ENCODE results near the gene CCL26.
"Not testable (repeated sequence)": the region's sequence is repeated elsewhere in the genome, so short reads cannot be mapped to it uniquely, and the experiment has no call there.

The CCL26 gene, protein sequence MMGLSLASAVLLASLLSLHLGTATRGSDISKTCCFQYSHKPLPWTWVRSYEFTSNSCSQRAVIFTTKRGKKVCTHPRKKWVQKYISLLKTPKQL
- 0 reads per million in 2 donors for total RNA-seq

DNA sequence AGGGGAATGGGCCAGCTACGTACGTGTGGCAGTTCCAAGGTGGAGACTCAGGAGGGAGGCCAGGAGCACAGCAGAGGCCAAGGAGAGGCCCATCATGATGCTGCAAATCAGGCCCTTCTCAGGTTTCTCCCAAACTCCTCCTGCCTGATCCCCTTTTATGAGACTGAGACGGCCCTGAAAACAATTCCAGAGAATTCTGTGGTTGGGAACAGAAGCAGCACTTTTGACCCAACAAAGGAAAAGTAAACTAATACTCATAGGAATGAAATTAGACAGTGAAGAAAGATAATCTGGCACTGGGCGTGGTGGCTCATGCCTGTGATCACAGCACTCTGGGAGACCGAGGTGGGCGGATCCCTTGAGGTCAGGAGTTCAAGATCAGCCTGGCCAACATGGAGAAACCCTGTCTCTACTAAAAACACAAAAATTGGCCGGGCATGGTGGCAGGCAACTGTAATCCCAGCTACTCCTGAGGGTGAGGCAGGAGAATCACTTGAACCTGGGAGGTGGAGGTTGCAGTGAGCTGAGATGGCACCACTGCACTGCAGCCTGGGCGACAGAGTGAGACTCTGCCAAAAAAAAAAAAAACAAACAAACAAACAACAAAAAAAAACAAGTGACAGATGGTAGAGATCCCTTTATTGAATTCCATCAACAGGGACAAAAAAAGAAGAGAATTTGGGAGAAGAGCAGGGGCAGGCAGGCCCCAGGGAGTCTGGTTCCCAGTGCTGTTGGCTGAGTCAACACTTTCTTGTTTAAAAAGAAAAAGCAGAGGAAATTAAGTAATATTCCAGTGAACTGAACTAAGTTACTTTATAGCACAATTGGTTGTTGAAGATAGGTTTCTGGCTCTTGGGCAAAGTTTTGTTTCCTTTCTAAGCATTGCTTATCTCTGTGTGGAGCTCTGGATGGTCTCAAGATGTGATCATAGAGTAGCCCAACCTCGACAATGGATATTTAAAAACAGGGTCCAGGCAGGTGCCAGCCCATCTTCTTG lies at the start of gene CCL26:
Gene CCL26 (minus strand): TSS at position 131 of the 997 bp plus-strand sequence. CDS start 35 bp downstream, at position 96.
- DNase-seq = no peak

DNA sequence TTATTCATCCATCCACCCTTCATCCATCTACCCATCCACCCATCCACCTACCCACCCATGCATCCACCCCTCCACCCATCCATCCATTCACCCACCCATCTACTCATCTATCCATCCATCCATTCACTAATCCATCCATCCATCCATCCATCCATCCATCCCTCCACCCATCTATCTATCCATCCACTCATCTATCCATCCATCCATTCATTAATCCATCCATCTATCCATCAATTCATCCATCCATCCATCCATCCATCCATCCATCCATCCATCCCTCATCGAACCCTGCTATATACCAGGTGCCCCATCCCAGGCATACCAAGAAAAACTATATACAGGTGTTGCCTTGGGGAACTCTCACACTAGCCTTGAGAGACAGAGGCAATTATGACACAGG lies 48.7 kb upstream of the CCL26 start:
- no peak for DNase-seq

DNA sequence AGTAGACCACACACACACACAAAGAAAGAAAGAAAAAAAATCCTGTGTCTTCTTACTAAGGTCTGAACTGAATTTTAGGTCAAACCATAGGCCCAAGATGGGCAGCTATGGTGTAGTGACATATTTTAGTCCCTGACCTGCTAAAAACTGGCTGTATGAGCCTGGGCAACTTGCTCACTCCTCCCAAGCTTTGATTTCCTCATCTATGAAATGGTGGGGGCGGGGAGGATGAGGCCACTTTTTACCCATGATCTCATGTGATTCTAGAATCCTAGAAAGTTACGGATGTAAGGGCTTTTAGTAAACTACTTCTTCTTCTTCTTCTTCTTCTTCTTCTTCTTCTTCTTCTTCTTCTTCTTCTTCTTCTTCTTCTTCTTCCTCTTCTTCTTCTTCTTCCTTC lies 47.7 kb upstream of the CCL26 start:
- DNase-seq = no peak

DNA sequence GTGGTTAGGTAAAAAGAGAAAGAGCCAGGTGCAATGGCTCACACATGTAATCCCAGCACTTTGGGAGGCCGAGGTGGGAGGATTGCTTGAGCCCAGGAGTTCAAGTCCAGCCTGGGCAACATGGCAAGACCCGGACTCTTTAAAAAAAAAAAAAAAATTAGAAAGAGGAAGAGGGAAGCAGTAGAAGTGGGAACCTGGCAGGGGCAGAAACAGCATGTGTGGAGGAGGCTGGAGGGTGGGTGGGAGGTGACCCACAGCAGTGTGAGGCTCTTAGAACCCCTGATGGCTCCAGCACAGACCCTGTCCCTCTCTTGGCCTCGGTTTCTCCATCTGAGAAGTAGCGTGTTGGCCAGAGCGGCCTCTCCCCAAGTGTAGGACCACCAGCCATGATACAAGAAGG lies 46.5 kb upstream of the CCL26 start:
- DNase-seq = no peak

DNA sequence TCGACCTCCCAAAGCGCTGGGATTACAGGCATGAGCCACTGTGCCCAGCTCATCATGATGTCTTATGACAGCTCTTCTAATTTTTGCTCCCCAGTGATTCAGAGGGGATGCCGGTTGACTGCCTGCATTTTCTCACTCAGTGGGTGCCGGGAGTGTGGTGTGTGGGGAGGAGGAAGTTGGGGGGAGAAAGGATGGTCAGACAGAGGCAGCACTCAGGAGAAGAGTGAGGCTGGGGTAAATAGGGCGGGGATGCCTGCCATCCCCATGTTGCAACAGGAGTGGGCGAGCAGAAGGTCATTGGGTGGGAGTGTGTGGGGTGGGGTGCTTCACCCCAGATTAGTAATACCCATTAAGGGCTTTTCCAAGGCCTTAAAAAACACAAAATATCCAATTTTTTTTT lies 45.1 kb upstream of the CCL26 start:
- no peak for DNase-seq

DNA sequence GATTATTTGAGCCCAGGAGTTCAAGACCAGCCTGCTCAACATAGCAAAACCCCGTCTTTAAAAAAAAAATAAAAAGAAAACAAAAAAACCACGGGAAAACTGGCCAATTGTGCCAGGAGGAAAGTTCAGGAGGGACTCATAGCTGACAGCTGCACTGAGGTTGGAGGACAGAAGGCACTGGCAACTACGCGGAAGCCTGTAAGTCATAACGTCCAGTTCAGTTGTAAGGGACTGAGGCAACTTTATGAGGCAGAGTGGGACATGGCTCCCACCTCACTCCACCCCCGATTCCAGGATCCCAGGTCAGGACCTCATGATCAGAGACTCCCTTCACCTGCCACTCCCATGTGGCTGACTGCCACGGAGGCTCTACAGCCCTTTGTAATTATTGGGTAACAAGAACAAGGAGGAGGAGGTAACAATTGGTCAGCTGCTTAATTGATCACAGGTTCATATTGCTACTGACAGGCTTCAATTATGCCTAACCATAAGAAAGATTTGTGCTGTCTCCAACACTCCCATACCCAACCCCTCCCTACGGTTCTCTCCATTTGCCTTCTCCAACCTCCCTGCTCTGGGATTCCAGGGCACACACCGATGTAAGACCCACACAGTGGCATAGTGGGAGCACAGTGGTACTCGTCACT lies 43.5 kb upstream of the CCL26 start:
- DNase-seq = no peak

DNA sequence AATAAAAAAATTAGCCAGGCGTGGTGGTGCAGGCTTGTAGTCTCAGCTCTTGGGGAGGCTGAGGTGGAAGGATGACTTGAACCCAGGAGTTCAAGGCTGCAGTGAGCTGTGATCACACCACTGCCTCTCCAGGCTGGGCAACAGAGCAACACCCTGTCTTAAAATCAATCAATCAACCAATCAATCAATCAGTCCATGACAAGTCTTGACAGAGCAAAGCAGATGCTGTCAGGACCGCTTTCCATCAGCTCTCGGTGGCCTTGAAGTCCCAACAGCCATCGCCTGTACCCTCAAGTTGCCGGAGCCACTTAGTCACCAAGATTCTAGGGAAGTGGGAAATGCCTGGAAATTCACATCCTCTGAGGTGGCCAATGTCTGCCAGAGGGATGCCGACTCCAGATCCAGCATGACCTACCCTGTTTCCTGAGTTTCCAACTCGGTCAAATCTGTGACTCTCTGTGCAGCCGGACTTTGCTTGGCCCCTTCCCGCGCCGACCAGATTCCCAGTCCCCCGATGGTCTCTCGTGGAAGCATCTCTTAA lies 42.5 kb upstream of the CCL26 start:
- DNase-seq = no peak

DNA sequence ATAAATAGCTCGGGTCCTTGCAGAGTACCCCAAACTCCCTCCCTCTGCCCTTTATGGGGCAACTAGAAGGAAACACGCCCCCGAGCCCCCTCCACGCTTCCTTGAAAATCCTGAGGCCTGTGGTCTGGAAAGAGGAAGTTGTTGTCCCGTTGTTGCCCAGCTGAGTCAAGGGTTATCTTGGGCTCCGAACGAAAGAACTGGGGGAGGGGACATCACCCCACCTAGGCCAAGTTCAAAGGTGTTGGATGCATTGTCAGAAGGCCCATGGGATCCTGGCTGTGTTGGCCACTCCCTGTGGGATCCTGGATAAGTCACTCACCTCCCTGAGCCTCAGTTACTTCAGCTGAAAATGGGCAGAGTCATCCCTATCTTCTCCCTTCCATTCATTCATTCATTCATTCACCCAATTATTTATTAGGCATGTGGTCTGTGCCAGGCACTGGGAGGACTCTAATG lies 41.8 kb upstream of the CCL26 start, which contains the start of gene CCL24:
Gene CCL24 (minus strand): TSS at position 26 of the 456 bp plus-strand sequence. CDS start 91 bp downstream, outside the sequence.
- DNase-seq = no peak

DNA sequence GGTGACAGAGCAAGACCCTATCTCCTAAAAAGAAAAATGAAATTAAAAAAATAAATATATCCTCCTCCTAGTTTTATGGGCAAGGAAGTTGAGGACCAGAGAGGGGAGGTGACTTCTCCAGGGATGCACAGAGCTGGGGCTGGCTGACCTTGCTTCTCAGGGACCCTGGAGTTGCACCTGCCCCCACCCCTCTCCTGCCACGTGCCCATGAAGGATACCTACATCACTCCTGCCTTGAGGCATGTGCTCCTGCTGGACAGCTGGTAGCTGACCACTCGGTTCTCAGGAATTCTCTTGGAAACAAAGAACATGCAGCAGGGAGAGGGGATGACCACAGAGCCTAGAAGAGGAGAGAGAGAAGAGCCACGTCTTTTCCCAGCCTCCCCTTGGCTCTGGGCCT lies 41.1 kb upstream of the CCL26 start:
- DNase-seq = no peak

DNA sequence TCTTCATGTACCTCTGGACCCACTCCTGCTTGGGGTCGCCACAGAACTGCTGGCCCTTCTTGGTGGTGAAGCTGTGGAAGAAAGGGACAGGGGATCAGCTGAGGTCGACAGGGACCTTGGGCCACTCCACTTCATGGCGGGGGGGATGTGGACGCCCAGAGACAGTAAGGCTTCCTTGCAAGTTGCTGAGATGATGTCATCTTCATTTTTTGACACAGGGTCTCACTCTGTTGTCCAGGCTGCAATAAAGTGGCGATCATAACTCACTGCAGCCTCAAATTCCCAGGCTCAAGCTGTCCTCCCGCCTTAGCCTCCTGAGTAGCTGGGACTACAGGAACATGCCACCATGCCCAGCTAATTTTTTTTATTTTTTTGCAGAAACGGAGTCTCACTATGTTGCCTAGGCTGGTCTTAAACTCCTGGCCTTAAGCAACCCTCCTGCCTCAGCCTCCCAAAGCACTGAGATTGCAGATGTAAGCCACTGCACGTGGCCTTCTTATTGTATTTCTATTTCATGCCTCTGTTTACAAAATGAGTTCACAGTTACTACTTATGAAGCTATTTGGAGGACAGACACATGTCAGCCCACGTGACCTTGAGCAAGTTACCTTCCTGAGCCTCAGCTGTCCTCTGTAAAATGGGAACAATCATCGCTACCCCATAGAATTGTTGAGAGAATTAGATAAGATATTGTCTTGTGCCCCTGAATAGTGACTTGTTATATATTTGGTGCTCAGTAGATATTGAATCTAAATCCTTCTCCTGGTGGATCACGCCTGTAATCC lies 40.1 kb upstream of the CCL26 start:
- no peak for DNase-seq

DNA sequence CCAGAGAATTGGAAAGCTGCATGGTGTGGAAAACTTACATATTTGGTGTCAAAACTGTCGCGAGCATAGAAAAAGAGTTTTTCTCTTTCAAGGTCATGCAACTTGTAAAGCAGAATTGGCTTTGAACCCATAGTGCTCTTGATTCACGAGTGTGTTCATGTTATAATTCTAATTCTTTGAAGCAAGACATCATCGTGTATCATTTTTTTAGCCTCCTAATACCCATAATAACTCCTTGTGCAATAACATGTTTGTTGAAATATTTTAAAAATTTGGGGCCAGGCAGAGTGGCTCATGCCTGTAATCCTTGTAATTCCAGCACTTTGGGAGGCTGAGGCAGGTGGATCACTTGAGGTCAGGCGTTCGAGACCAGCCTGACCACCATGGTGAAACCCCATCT lies 37.4 kb upstream of the CCL26 start:
- DNase-seq = no peak

DNA sequence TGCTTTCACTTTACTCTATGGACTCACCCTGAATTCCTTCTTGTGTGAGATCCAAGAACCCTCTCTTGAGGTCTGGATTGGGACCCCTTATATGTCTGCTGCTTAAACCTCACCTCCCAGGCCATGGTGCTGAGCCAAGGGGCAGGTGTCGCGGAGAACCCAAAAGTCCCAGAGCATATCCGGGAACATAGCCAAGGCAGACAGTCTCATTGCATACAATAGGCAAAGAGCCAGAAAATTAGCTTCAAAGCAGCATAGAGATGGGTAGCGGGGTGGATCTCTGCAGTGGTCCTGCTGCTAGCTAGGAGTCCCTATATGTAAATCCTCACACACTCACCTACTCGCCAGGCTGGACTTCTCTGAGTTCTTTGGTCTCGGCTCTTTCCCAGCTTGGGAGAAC lies 36.1 kb upstream of the CCL26 start:
- DNase-seq = no peak

DNA sequence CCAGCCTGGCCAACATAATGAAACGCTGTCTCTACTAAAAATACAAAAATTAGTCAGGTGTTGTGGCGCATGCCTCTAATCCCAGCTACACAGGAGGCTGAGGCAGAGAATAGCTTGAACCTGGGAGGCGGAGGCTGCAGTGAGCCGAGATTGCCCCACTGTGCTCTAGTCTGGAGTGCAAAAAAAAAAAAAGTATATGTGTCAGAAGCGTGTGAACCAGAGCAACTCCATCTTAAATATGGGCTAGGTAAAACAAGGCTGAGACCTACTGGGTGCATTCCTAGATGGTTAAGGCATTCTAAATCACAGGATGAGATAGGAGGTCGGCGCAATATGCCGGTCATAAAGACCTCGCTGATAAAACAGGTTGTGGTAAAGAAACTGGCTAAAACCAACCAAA lies 35.4 kb upstream of the CCL26 start:
- no peak for DNase-seq

DNA sequence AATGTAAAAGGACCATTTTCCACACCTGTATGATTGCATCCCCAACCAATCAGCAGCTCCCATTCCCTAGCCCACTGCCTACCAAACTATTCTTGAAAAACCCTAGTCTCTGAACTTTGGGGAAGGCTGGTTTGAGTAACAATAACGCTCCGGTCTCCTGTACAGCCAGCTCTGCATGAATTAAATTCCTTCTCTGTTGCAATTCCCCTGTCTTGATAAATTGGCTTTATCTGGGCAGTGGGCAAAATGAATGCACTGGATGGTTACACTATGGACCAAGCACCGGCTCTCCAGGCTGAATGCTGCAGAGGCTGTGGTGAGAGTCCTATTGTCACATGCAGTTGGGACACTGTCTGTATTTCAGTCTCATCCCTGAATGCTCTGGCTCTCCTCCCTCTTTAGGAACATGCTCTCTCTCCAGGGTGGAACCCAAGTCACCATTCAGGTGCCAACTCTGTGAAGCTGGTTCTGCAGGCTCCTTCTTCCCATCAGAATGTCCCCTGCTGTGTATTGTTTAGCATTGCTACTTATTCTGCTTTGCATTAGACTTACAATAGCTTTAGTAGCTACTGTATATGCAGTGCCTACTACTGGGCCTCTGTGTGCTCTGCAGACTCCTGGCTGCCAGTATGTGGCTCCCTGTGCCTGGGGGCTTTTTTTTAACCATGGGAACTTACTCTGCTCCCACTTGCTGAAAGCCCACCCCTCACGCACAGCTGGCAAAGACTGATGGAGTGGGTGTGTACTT lies 34.7 kb upstream of the CCL26 start:
- no peak for DNase-seq

DNA sequence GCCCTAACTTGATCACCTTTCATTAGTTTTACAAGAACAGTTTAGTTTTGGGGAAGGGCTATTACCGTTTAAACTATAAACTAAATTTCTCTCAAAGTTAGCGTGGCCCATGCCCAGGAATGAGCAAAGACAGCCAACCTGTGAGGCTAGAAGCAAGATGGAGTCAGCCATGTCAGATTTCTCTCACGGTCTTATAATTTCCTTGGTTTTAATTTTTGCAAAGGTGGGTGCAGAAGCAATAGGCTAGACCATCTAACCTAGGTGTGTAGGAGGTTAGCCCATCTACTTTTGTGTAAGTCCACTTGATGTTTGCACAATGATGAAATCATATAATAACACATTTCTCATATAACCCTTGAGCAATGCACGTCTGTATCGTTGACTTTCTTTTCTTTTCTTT lies 32.7 kb upstream of the CCL26 start:
- no peak for DNase-seq

DNA sequence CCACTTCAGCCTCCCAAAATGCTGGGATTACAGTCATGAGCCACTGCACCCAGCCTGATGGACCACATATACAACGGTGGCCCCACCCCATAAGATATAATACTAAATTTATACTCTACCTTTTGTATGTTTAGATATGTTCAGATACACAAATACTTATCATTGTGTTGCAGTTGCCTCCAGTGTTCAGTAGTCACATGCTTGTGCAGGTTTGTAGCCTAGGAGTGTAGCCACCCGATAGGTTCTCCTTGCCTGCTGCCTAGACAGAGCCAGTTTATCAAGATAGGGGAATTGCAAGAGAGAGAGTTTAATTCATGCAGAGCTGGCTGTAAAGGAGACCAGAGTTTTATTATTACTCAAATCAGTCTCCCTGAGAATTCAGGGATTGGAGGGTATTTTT lies 32.0 kb upstream of the CCL26 start:
- no peak for DNase-seq

DNA sequence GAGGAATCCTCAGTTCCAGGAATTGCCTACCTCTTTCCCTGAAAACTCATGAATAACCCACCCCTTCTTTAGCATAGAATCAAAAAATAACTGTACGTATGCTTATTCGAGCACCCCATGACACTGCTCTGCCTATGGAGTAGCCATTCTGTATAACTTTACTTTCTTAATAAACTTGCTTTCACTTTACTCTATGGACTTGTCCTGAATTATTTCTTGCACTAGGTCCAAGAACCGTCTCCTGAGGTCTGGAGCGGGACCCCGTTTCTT lies 30.5 kb upstream of the CCL26 start:
- DNase-seq = no peak

DNA sequence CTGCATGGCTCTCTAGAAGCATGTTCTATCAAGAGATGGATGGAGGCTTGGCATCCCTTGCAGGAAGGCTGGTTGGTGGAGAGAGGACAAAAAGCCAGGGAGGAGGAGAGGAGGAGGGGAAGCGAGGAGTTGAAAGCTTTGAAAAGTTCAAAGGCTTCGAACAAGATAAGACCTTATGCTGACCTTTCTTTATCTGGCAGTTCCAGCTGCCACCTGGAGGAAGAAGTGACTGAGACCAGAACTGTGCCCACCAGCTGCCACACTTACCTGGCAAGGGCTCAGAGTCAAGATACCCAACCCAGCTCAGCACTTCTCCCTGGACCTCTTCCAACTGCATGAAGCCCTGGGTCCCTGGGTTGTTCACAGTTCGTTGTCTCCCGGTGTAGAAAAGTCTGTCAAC lies 26.8 kb upstream of the CCL26 start:
- DNase-seq = no peak

DNA sequence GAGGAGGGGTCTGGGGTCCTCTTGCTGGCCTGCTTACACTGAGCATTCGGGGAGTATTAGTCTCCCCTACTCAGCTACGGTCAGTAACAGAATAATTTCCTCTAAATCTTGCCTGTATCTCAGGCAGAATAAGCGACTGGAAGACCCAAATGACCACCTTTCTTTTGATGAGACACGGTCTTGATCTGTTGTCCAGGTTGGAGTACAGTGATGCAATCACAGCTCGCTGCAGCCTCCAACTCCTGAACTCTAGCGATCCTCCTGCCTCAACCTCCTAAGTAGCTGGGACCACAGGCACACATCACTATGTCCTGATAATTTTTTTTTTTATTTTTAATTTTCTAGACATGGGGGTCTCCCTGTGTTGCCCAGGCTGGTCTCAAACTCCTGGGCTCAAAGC lies 24.4 kb upstream of the CCL26 start:
- no peak for DNase-seq

DNA sequence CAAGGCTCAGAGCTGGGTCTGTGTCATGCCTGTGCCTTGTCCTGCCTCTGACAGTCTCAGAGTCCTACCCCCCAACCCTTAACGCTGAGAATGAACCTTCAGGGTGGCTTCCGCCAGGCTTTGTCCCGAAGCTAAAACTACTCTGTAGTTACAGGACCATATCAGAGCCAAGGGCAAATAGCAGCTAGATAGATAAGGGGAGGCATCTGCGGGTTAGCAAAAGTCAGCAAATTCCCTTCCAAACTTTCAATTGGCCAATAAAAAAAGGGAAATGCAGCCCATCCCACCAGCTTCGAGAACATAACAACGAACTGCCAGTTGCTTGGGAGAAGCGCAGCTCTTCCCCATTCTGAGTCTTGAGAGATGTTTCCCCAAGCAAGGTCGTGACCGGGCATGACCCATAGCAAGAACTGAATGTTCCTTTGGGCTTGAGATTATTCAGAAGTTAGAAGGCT lies 23.8 kb upstream of the CCL26 start:
- no peak for DNase-seq

DNA sequence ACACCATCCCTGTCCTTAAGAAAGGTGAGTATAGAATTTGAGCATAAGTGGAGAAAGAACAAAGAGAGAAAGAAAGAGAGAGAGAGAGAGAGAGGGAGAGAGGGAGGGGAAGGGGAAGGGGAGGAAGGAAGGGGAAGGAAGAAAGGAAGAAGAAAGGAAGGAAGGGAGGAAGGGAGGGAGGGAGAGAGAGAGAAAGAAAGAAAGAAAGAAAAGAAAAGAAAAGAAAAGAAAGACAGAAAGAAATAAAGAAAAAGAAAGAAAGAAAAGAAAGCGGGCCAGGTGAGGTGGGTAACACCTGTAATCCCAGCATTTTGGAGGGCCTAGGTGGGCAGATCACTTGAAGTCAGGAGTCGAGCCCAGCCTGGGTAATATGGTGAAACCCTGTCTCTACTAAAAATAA lies 21.7 kb upstream of the CCL26 start:
- no peak for DNase-seq

DNA sequence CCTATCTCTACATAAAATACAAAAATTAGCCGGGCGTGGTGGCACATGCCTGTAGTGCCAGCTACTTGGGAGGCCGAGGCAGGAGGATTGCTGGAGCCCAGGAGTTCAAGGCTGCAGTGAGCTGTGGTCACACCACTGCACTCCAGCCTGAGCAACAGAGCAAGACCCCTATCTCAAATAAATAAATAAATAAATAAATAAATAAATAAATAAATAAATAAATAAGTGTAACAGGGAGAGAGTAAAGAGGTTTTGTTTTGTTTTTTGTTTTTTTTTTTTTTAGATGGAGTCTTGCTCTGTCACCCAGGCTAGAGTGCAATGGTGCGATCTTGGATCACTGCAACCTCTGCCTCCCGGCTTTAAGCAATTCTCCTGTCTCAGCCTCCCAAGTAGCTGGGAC lies 20.6 kb upstream of the CCL26 start:
- DNase-seq = not testable (repeated sequence)
